H9 (cell line): ENCODE measurements around the gene SLC7A9. TPM values are rescaled to one million over a fixed set of nuclear protein-coding genes. Genes with fewer than 3 reads are reported as not detected.

ENCODE experiments used
- DNase-seq: peaks from one replicate; pipeline ENCODE4 v3.0.0-alpha.2; 2017
- H2AFZ ChIP-seq: one replicate; pipeline ENCODE4 v1.6.1; 2013; ENCODE audit warnings: mild to moderate bottlenecking, low read length, control low read depth, moderate library complexity
- H2AK5ac ChIP-seq: 2 replicates; pipeline ENCODE4 v1.6.1; 2013; ENCODE audit warnings: low read length, control low read depth, mixed read lengths; ENCODE audit not compliant: insufficient read length
- H2BK120ac ChIP-seq: one replicate; pipeline ENCODE4 v1.6.1; 2013; ENCODE audit warnings: low read depth, mild to moderate bottlenecking, low read length, control low read depth, inconsistent platforms; ENCODE audit not compliant: poor library complexity, severe bottlenecking
- H2BK12ac ChIP-seq: 2 replicates; pipeline ENCODE4 v1.6.1; 2013; ENCODE audit warnings: low read length, control low read depth, mixed read lengths, low read depth; ENCODE audit not compliant: insufficient read length
- H2BK15ac ChIP-seq: 2 replicates; pipeline ENCODE4 v1.6.1; 2013; ENCODE audit warnings: low read depth, low read length, control low read depth
- H2BK20ac ChIP-seq: one replicate; pipeline ENCODE4 v1.6.1; 2013; ENCODE audit warnings: low read depth, mild to moderate bottlenecking, low read length, control low read depth, inconsistent platforms; ENCODE audit not compliant: poor library complexity, severe bottlenecking
- H2BK5ac ChIP-seq: 2 replicates; pipeline ENCODE4 v1.6.1; 2013; ENCODE audit warnings: low read length, control low read depth, mixed read lengths; ENCODE audit not compliant: insufficient read length
- H3K14ac ChIP-seq: 2 replicates; pipeline ENCODE4 v1.6.1; 2013; ENCODE audit warnings: low read length, control low read depth; ENCODE audit not compliant: insufficient read depth
- H3K18ac ChIP-seq: 2 replicates; pipeline ENCODE4 v1.6.1; 2013; ENCODE audit warnings: low read depth, mild to moderate bottlenecking, mixed read lengths, low read length, control low read depth; ENCODE audit not compliant: insufficient read length
- H3K23ac ChIP-seq: 2 replicates; pipeline ENCODE4 v1.6.1; 2013; ENCODE audit warnings: low read length, control low read depth, mixed read lengths, low read depth; ENCODE audit not compliant: insufficient read length
- H3K23me2 ChIP-seq: 2 replicates; pipeline ENCODE4 v1.6.1; 2013; ENCODE audit warnings: low read depth, mild to moderate bottlenecking, mixed read lengths, low read length, control low read depth; ENCODE audit not compliant: insufficient read length, poor library complexity, severe bottlenecking
- H3K27ac ChIP-seq: 2 replicates; pipeline ENCODE4 v1.5.1; 2013; ENCODE audit warnings: low read length, control low read depth, mixed read lengths, low read depth; ENCODE audit not compliant: insufficient read length
- H3K27me3 ChIP-seq: 2 replicates; pipeline ENCODE4 v1.6.1; 2013; ENCODE audit warnings: low read length, control low read depth, inconsistent platforms; ENCODE audit not compliant: insufficient read depth
- H3K4ac ChIP-seq: 2 replicates; pipeline ENCODE4 v1.6.1; 2013; ENCODE audit warnings: low read depth, mild to moderate bottlenecking, control low read depth, inconsistent platforms, low read length, moderate library complexity
- H3K4me1 ChIP-seq: 2 replicates; pipeline ENCODE4 v1.6.1; 2013; ENCODE audit warnings: low read length, control low read depth, inconsistent platforms; ENCODE audit not compliant: insufficient read depth
- H3K4me2 ChIP-seq: 2 replicates; pipeline ENCODE4 v1.6.1; 2013; ENCODE audit warnings: low read length, control low read depth, mixed read lengths; ENCODE audit not compliant: insufficient read length, insufficient read depth
- H3K56ac ChIP-seq: 2 replicates; pipeline ENCODE4 v1.6.1; 2013; ENCODE audit warnings: low read depth, mild to moderate bottlenecking, mixed read lengths, low read length, control low read depth; ENCODE audit not compliant: insufficient read length
- H3K79me1 ChIP-seq: 2 replicates; pipeline ENCODE4 v1.6.1; 2013; ENCODE audit warnings: low read depth, mild to moderate bottlenecking, moderate library complexity, low read length, control low read depth, inconsistent platforms; ENCODE audit not compliant: insufficient read depth, poor library complexity, severe bottlenecking
- H3K79me2 ChIP-seq: 2 replicates; pipeline ENCODE4 v1.6.1; 2013; ENCODE audit warnings: low read length, control low read depth, inconsistent platforms; ENCODE audit not compliant: insufficient read depth
- H3K9ac ChIP-seq: 2 replicates; pipeline ENCODE4 v1.6.1; 2013; ENCODE audit warnings: low read length, control low read depth, mixed read lengths; ENCODE audit not compliant: insufficient read length; ENCODE audit errors: extremely low read depth
- H3K9me3 ChIP-seq: one replicate; pipeline ENCODE4 v1.6.1; 2013; ENCODE audit warnings: low read depth, low read length, inconsistent platforms; ENCODE audit not compliant: control insufficient read depth
- H3T11ph ChIP-seq: one replicate; pipeline ENCODE4 v1.6.1; 2013; ENCODE audit warnings: mild to moderate bottlenecking, low read length, control low read depth, inconsistent platforms
- H4K20me1 ChIP-seq: one replicate; pipeline ENCODE4 v1.6.1; 2013; ENCODE audit not compliant: control insufficient read depth, insufficient read length, insufficient read depth
- H4K5ac ChIP-seq: 2 replicates; pipeline ENCODE4 v1.6.1; 2013; ENCODE audit warnings: low read depth, mild to moderate bottlenecking, mixed read lengths, low read length, control low read depth; ENCODE audit not compliant: insufficient read length
- H4K8ac ChIP-seq: replicated peaks from 2 replicates; pipeline ENCODE4 v1.6.1; 2013; ENCODE audit warnings: low read length, control low read depth, mixed read lengths, low read depth; ENCODE audit not compliant: insufficient read length
- H4K91ac ChIP-seq: 2 replicates; pipeline ENCODE4 v1.6.1; 2013; ENCODE audit warnings: low read depth, mild to moderate bottlenecking, moderate library complexity, mixed read lengths, low read length, control low read depth; ENCODE audit not compliant: insufficient read length
- H3K27ac Mint-ChIP-seq, 3 experiments: 2 replicates in 2 of 3; 3 replicates in 1 of 3; pipeline ENCODE4 v1.8.0; 2020 to 2021; ENCODE audit warnings: mixed read lengths in 3 of 3, mild to moderate bottlenecking in 1 of 3, moderate library complexity in 1 of 3
- H3K27me3 Mint-ChIP-seq: 2 replicates; pipeline ENCODE4 v1.8.0; 2021; ENCODE audit warnings: low read depth, mild to moderate bottlenecking, moderate library complexity, mixed read lengths
- H3K36me3 Mint-ChIP-seq, 3 experiments: 2 replicates in 2 of 3; 3 replicates in 1 of 3; pipeline ENCODE4 v1.8.0; 2020 to 2021; ENCODE audit warnings: low read depth in 3 of 3, mixed read lengths in 3 of 3; ENCODE audit not compliant: insufficient read depth in 1 of 3
- H3K4me1 Mint-ChIP-seq, 2 experiments: 2 replicates each; pipeline ENCODE4 v1.8.0; 2020; ENCODE audit warnings: mixed read lengths in 2 of 2
- H3K4me3 Mint-ChIP-seq, 2 experiments: 2 replicates in 1 of 2; 3 replicates in 1 of 2; pipeline ENCODE4 v1.8.0; 2020 to 2021; ENCODE audit warnings: mild to moderate bottlenecking in 2 of 2, mixed read lengths in 2 of 2, moderate library complexity in 1 of 2
- H3K9me3 Mint-ChIP-seq, 2 experiments: 2 replicates in 1 of 2; 3 replicates in 1 of 2; pipeline ENCODE4 v1.8.0; 2020; ENCODE audit warnings: mild to moderate bottlenecking in 2 of 2, mixed read lengths in 2 of 2, moderate library complexity in 1 of 2
- CTCF ChIP-seq: fragments of 200-600 bp; sonication (generic); conservative IDR thresholded peaks from 3 replicates; pipeline ENCODE4 v1.8.0; 2021; ENCODE audit warnings: antibody characterized with exemption, mild to moderate bottlenecking
- WGBS: extraction: QIAGEN DNeasy Blood & Tissue Kit; methylation state at CpG from one replicate; pipeline ENCODE4 v1.1.7; 2013; ENCODE audit warnings: missing lambda C conversion rate, low lambda C conversion rate, mixed read lengths; ENCODE audit not compliant: insufficient read length; ENCODE audit errors: extremely low coverage; 5-methylcytosine and 5-hydroxymethylcytosine counted together
- total RNA-seq: library from RNA; stranded (reverse); gene quantifications from 2 replicates; pipeline ENCODE4 v1.2.1, GENCODE V29; 2021

SLC7A9 gene
- total RNA-seq, 1 experiment from 2014 or later, result not detected

- no peaks in the 10 kb centered on the region for H3K4me1 ChIP-seq
- H3K56ac ChIP-seq, result no peak overlapping the region
- H3K27me3 ChIP-seq, result no peaks in the 10 kb centered on the region; the same call in 1 of the 2 replicates
- no peak overlapping the region for H2BK5ac ChIP-seq
- H4K5ac ChIP-seq, result no peak overlapping the region
- H3K27ac ChIP-seq, result no peak overlapping the region
- H3K9ac ChIP-seq, result no peak overlapping the region
- no CpG with 5 or more reads among the region's 11 CpGs for WGBS
- no peak overlapping the region for H3T11ph ChIP-seq
- Mint-ChIP-seq H3K27ac (peak overlapping the region in 1 of 3 experiments; percentile 21; a peak in 1 of 7 replicates), H3K27me3 (no peaks in the 10 kb centered on the region; the same call in 1 of the 2 replicates), H3K9me3 (peaks cover 15% of the 10 kb centered on the region in 2 experiments), H3K4me3 (no peak overlapping the region), H3K4me1 (peaks cover 2 to 7% of the 10 kb centered on the region in 2 experiments; a peak in 1 of 4 replicates), H3K36me3 (peaks cover 17 to 27% (median 21%) of the 10 kb centered on the region in 3 experiments)
- no peak for TF ChIP-seq CTCF
- no peak overlapping the region for H2BK20ac ChIP-seq
- no peaks in the 10 kb centered on the region for H3K79me1 ChIP-seq
- H3K18ac ChIP-seq, result no peak overlapping the region
- no peak overlapping the region for H2BK120ac ChIP-seq
- H4K20me1 ChIP-seq, result no peaks in the 10 kb centered on the region
- H3K79me2 ChIP-seq, result no peaks in the 10 kb centered on the region
- no peak overlapping the region for H3K14ac ChIP-seq
- no peak overlapping the region for H2AK5ac ChIP-seq
- no peak overlapping the region for H3K4me2 ChIP-seq
- H4K8ac ChIP-seq, result no peak overlapping the region
- no peak overlapping the region for H2BK12ac ChIP-seq
- no peaks in the 10 kb centered on the region for H3K23me2 ChIP-seq
- H3K4ac ChIP-seq, result no peak overlapping the region
- H2AFZ ChIP-seq, result no peak overlapping the region
- no peak for DNase-seq
- no peak overlapping the region for H2BK15ac ChIP-seq
- H3K9me3 ChIP-seq, result no peaks in the 10 kb centered on the region
- H4K91ac ChIP-seq, result no peak overlapping the region
- H3K23ac ChIP-seq, result no peak overlapping the region
Observed at GRCh38 chr19:32889137-32889934, 19.8 kb upstream of the SLC7A9 start.
